IMR-90 (cell line): Measurements from ENCODE around the gene MEGF11. TPM values are rescaled to one million over a fixed set of nuclear protein-coding genes. Genes with fewer than 3 reads are reported as not detected.

ENCODE experiments used
- ATAC-seq: fragments of 200-7000 bp; cut with Tn5 transposase; 2 replicates; pipeline ENCODE4 v1.9.1; 2020; ENCODE audit warnings: low read depth, mild to moderate bottlenecking, moderate library complexity
- BruUV-seq: library from RNA; stranded (reverse); fragments of 400-500 nt; replicated peaks from 2 replicates; lab custom pipeline; 2021; lab: Mats Ljungman, UMichigan
- CTCF ChIA-PET: fragments of 300-600 bp; formaldehyde crosslinking; extraction: SDS; loops from one replicate; lab custom pipeline; 2021; ENCODE audit warnings: antibody characterized with exemption; lab: Yijun Ruan, JAX
- POLR2A ChIA-PET: fragments of 300-600 bp; sonication (Branson Sonifier 250); formaldehyde crosslinking; loops from one replicate; lab custom pipeline; 2022; ENCODE audit warnings: antibody characterized with exemption; ENCODE audit not compliant: unreplicated experiment; lab: Charles Lee
- DNase-seq: peaks from one replicate; pipeline ENCODE4 v3.0.0; 2013
- H2AFZ ChIP-seq: replicated peaks from 2 replicates; pipeline ENCODE3; 2013; ENCODE audit warnings: low read length, mild to moderate bottlenecking; ENCODE audit not compliant: poor library complexity
- H2AK5ac ChIP-seq: 2 replicates; pipeline ENCODE4 v1.6.1; 2013; ENCODE audit warnings: low read depth, low read length, inconsistent platforms
- H2AK9ac ChIP-seq: replicated peaks from 2 replicates; pipeline ENCODE3; 2013; ENCODE audit warnings: mild to moderate bottlenecking, low read depth, low read length, moderate library complexity; ENCODE audit not compliant: poor library complexity
- H2BK120ac ChIP-seq: 2 replicates; pipeline ENCODE4 v1.6.1; 2013; ENCODE audit warnings: low read depth, low read length, inconsistent platforms
- H2BK15ac ChIP-seq: 3 replicates; pipeline ENCODE4 v1.6.1; 2013; ENCODE audit warnings: low read depth, low read length, inconsistent platforms
- H2BK20ac ChIP-seq: 2 replicates; pipeline ENCODE4 v1.6.1; 2013; ENCODE audit warnings: low read depth, mild to moderate bottlenecking, inconsistent platforms, low read length, moderate library complexity
- H2BK5ac ChIP-seq: 2 replicates; pipeline ENCODE4 v1.6.1; 2013; ENCODE audit warnings: mild to moderate bottlenecking, low read depth, low read length, inconsistent platforms; ENCODE audit not compliant: poor library complexity, severe bottlenecking
- H3K14ac ChIP-seq: replicated peaks from 2 replicates; pipeline ENCODE4 v1.6.1; 2013; ENCODE audit warnings: low read depth, low read length, inconsistent platforms
- H3K18ac ChIP-seq: 2 replicates; pipeline ENCODE4 v1.6.1; 2013; ENCODE audit warnings: low read depth, low read length, control low read depth
- H3K23ac ChIP-seq: 2 replicates; pipeline ENCODE4 v1.6.1; 2013; ENCODE audit warnings: low read depth, low read length, inconsistent platforms
- H3K27ac ChIP-seq: 2 replicates; pipeline ENCODE4 v1.5.1; 2013; ENCODE audit warnings: mild to moderate bottlenecking, control low read depth, low read length; ENCODE audit not compliant: insufficient read depth
- H3K27me3 ChIP-seq: 2 replicates; pipeline ENCODE4 v1.6.1; 2013; ENCODE audit warnings: low read length; ENCODE audit not compliant: control insufficient read depth, insufficient read depth
- H3K36me3 ChIP-seq: 2 replicates; pipeline ENCODE4 v1.6.1; 2013; ENCODE audit warnings: low read length, mixed read lengths; ENCODE audit not compliant: control insufficient read depth, insufficient read depth
- H3K4ac ChIP-seq: 2 replicates; pipeline ENCODE4 v1.6.1; 2013; ENCODE audit warnings: low read depth, low read length, inconsistent platforms
- H3K4me1 ChIP-seq: 2 replicates; pipeline ENCODE4 v1.6.1; 2013; ENCODE audit warnings: low read length, mixed read lengths; ENCODE audit not compliant: control insufficient read depth, insufficient read depth
- H3K4me2 ChIP-seq: 2 replicates; pipeline ENCODE4 v1.6.1; 2013; ENCODE audit warnings: low read depth, mild to moderate bottlenecking, control low read depth, low read length, moderate library complexity
- H3K4me3 ChIP-seq: 2 replicates; pipeline ENCODE4 v1.5.1; 2013; ENCODE audit warnings: low read depth, mild to moderate bottlenecking, control low read depth, low read length, moderate library complexity; ENCODE audit not compliant: insufficient read depth
- H3K56ac ChIP-seq: 2 replicates; pipeline ENCODE4 v1.6.1; 2013; ENCODE audit warnings: low read length, inconsistent platforms; ENCODE audit not compliant: insufficient read depth; ENCODE audit errors: extremely low read depth
- H3K79me1 ChIP-seq, 2 experiments: 2 replicates each; pipeline ENCODE4 v1.6.1; 2013; ENCODE audit warnings: low read length in 2 of 2, inconsistent platforms in 1 of 2, low read depth in 1 of 2
- H3K9ac ChIP-seq: 2 replicates; pipeline ENCODE4 v1.6.1; 2013; ENCODE audit warnings: low read depth, low read length, control low read depth
- H3K9me1 ChIP-seq: 2 replicates; pipeline ENCODE4 v1.6.1; 2013; ENCODE audit warnings: low read length, inconsistent platforms; ENCODE audit not compliant: insufficient read depth
- H3K9me3 ChIP-seq: 2 replicates; pipeline ENCODE4 v1.6.1; 2013; ENCODE audit warnings: low read length; ENCODE audit not compliant: control insufficient read depth, insufficient read depth
- H4K20me1 ChIP-seq: 2 replicates; pipeline ENCODE4 v1.6.1; 2013; ENCODE audit warnings: low read length, inconsistent platforms; ENCODE audit not compliant: insufficient read depth
- H4K5ac ChIP-seq: 2 replicates; pipeline ENCODE4 v1.6.1; 2013; ENCODE audit warnings: mild to moderate bottlenecking, low read depth, low read length, control low read depth
- H4K8ac ChIP-seq, 2 experiments: 2 replicates each; pipeline ENCODE4 v1.6.1; 2013; ENCODE audit warnings: low read depth in 2 of 2, low read length in 2 of 2, control low read depth in 1 of 2, inconsistent platforms in 1 of 2
- H4K91ac ChIP-seq: 2 replicates; pipeline ENCODE4 v1.6.1; 2013; ENCODE audit warnings: low read depth, low read length, inconsistent platforms; ENCODE audit not compliant: insufficient read depth
- CHD1 ChIP-seq: IDR thresholded peaks from 2 replicates; pipeline ENCODE4 v1.6.1; 2012; ENCODE audit warnings: low read depth, low read length, improper control_type of control experiment
- CTCF ChIP-seq: conservative IDR thresholded peaks from 2 replicates; pipeline ENCODE4 v1.5.1; 2012; ENCODE audit warnings: mild to moderate bottlenecking, low read depth, low read length, improper control_type of control experiment
- MXI1 ChIP-seq: IDR thresholded peaks from 2 replicates; pipeline ENCODE4 v1.6.1; 2012; ENCODE audit warnings: low read depth, mild to moderate bottlenecking, low read length, moderate library complexity, borderline replicate concordance
- RAD21 ChIP-seq: IDR thresholded peaks from 2 replicates; pipeline ENCODE4 v1.6.1; 2012; ENCODE audit warnings: low read length, improper control_type of control experiment
- RFX5 ChIP-seq: IDR thresholded peaks from 2 replicates; pipeline ENCODE4 v1.8.0; 2012; ENCODE audit warnings: low read depth, mild to moderate bottlenecking, low read length, moderate library complexity
- SMC3 ChIP-seq: fragments of 150-350 bp; IDR thresholded peaks from 2 replicates; pipeline ENCODE4 v1.6.1; 2016; ENCODE audit warnings: low read depth, mild to moderate bottlenecking, antibody characterized with exemption, low read length, moderate library complexity
- WGBS, 2 experiments: methylation state at CpG; one replicate each; pipeline versions ENCODE4 v1.1.5 to v1.1.7; 2013; ENCODE audit warnings: missing lambda C conversion rate in 2 of 2; ENCODE audit not compliant: insufficient read length in 1 of 2; ENCODE audit errors: extremely low coverage in 2 of 2; 5-methylcytosine and 5-hydroxymethylcytosine counted together
- dilution Hi-C: fragments of 300-500 bp; cut with HindIII; formaldehyde crosslinking; loops from one replicate; pipeline ENCODE4 v1.14.3; 2018; ENCODE audit warnings: low sequenced_read_pairs; ENCODE audit not compliant: unreplicated experiment
- in situ Hi-C: fragments of 300-500 bp; cut with MboI; formaldehyde crosslinking; loops from 3 replicates; pipeline ENCODE4 v1.14.3; 2019; ENCODE audit warnings: low sequenced_read_pairs, inconsistent platforms, mixed read lengths
- intact Hi-C: fragments of 100-400 bp; cut with micrococcal nuclease; formaldehyde crosslinking; loops from 2 replicates; pipeline ENCODE4 v1.10.0; 2022
- polyA plus RNA-seq, 3 experiments: library from polyadenylated mRNA; depleted of rRNA; stranded (reverse); fragments of >200 nt; gene quantifications; 2 replicates each; pipeline ENCODE4 v1.2.3, GENCODE V29; 2012; ENCODE audit warnings: low replicate concordance in 1 of 3
- total RNA-seq: library from RNA; depleted of rRNA; stranded (reverse); fragments of >200 nt; gene quantifications from 2 replicates; pipeline ENCODE4 v1.2.3, GENCODE V29; 2012

Gene MEGF11
- total and polyA plus RNA-seq, 2 of the 4 experiments (the other 2 are of a cell fraction) = not detected

DNA sequence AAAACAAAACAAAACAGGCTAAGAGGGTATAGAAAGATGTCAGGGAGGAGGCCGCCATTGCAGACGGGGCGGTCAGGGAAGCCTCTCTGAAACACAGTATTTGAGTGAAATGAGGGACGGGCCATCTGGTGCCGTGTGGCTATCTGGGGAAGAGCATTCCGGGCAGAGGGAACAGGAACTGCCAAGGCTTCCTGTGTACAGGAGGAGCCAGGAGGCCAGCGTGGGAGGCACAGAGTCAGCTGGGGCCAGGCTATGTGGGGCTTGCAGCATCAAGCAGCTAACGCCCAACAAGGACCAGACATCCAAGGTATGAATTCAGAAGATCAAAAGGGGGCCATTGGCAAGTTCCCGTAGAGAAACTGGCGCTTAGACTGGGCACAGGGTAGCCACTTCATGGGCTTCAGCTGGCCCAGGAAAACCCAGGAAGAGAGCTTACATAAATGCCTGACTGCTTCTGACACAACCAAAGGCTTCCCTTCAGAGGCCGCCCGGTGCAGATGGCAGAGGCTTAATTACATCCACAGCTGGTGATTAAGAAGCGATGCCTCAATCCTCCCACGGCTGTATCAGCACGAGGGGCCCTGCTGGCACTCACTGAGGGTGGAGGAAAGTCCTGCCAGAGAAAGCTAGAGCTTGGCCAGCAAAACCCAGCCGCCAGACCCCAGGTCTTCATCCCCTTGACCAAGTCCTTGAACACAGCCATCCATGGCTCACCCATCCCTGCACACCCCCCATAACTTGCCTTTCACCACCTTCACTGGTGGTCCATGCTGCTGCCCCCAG is 144.9 kb downstream of the MEGF11 start:
- Histone ChIP-seq H3K4ac (no peak overlapping the region), H3K4me2 (no peak overlapping the region), H4K91ac (no peak overlapping the region), H2BK15ac (no peak overlapping the region), H3K79me1 (no peaks in the 10 kb centered on the region), H3K27ac (no peak overlapping the region), H3K4me1 (no peaks in the 10 kb centered on the region), H3K14ac (no peak overlapping the region), H3K4me3 (no peak overlapping the region), H2BK5ac (no peak overlapping the region), H3K56ac (no peak overlapping the region), H3K27me3 (peaks cover 57% of the 10 kb centered on the region), H3K9me1 (no peaks in the 10 kb centered on the region), H4K20me1 (no peaks in the 10 kb centered on the region), H3K9ac (no peak overlapping the region), H3K18ac (no peak overlapping the region), H4K5ac (no peak overlapping the region), H3K36me3 (no peaks in the 10 kb centered on the region), H4K8ac (no peak overlapping the region), H3K23ac (no peak overlapping the region), H2AK9ac (no peak overlapping the region), H2AK5ac (no peak overlapping the region), H2AFZ (no peak overlapping the region), H3K9me3 (no peaks in the 10 kb centered on the region), H2BK120ac (no peak overlapping the region), H2BK20ac (no peak overlapping the region)
- dilution Hi-C loops (no loop called here), intact Hi-C loops (no loop called here), in situ Hi-C loops (no loop called here)
- no peak for ATAC-seq
- DNase-seq = no peak
- WGBS, 2 experiments = 67% methylated on average over 4 of the region's 16 CpGs; no CpG with 5 or more reads in 1 of the 2 experiments
- ChIA-PET CTCF (no interaction called here), POLR2A (no interaction called here)
- TF ChIP-seq RFX5 (no peak), CTCF (no peak), SMC3 (no peak), RAD21 (no peak), CHD1 (no peak), MXI1 (no peak)
- no TSS peak for BruUV-seq
